ENCODE measurements around the gene EMP2. TPM values are rescaled to one million over a fixed set of nuclear protein-coding genes. Genes with fewer than 3 reads are reported as not detected.

EMP2 gene
- total RNA-seq, 1 experiment from 2014 or later: 14.4 TPM

DNA sequence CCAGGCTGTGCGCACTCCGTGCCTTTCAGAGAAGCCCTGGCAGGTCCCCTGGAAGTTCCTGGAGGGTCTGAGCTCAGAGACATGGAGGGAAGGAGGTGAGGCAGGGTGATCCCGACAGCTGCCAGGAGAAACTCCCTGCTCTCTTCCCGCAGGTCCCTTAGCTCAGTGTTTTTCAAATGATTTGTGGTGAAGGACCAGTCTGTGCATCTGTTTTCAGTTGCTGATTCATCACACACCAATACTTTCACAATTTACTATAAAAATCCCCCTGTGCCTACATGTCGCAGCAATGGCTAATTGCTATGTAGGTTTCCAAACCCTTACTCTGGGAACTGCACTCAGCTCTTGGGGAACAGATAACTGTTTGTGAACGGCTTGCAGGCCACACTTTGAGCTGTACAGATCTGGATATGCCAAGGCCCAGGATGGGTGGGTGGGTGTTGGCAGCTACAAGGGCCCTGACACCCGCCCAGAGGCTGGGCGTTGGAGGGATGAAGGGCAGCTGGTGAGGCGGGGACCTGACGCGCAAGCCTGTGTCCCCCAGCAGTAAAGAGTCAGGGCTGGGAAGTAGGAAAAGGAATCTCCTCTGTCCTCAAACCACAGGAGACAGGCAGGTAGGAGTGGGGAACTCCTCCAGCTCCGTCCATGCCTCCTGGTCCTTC, 20.5 kb upstream of the EMP2 start:
- Histone ChIP-seq H3T11ph (ENCODE audit: low read length) (no peak overlapping the region), H2BK5ac (ENCODE audit: insufficient read length, low read length) (no peak overlapping the region), H3K9ac (ENCODE audit: extremely low read depth, insufficient read length, low read length) (no peak overlapping the region), H3K4ac (ENCODE audit: low read depth, low read length) (no peak overlapping the region), H2AK5ac (ENCODE audit: insufficient read length, low read length) (no peak overlapping the region), H2BK12ac (ENCODE audit: insufficient read length, low read depth, low read length) (no peak overlapping the region), H3K79me1 (ENCODE audit: insufficient read depth, low read depth, low read length, poor library complexity, severe bottlenecking) (no peaks in the 10 kb centered on the region), H3K23me2 (ENCODE audit: insufficient read length, low read depth, low read length, poor library complexity, severe bottlenecking) (no peaks in the 10 kb centered on the region), H3K27me3 (ENCODE audit: insufficient read depth, low read length) (no peaks in the 10 kb centered on the region), H3K18ac (ENCODE audit: insufficient read length, low read depth, low read length) (no peak overlapping the region), H4K20me1 (ENCODE audit: control insufficient read depth, insufficient read depth, insufficient read length) (no peaks in the 10 kb centered on the region), H3K4me2 (ENCODE audit: insufficient read depth, insufficient read length, low read length) (no peak overlapping the region), H3K27ac (ENCODE audit: insufficient read length, low read depth, low read length) (no peak overlapping the region), H3K56ac (ENCODE audit: insufficient read length, low read depth, low read length) (no peak overlapping the region), H4K5ac (ENCODE audit: insufficient read length, low read depth, low read length) (no peak overlapping the region), H3K9me3 (ENCODE audit: control insufficient read depth, low read depth, low read length) (no peaks in the 10 kb centered on the region), H2BK120ac (ENCODE audit: low read depth, low read length, poor library complexity, severe bottlenecking) (no peak overlapping the region), H4K91ac (ENCODE audit: insufficient read length, low read depth, low read length) (no peak overlapping the region), H2BK15ac (ENCODE audit: low read depth, low read length) (no peak overlapping the region), H2AFZ (ENCODE audit: low read length) (no peak overlapping the region), H3K79me2 (ENCODE audit: insufficient read depth, low read length) (no peaks in the 10 kb centered on the region), H3K4me1 (ENCODE audit: insufficient read depth, low read length) (no peaks in the 10 kb centered on the region), H3K14ac (ENCODE audit: insufficient read depth, low read length) (no peak overlapping the region), H3K23ac (ENCODE audit: insufficient read length, low read depth, low read length) (no peak overlapping the region), H2BK20ac (ENCODE audit: low read depth, low read length, poor library complexity, severe bottlenecking) (no peak overlapping the region), H4K8ac (replicated peaks; ENCODE audit: insufficient read length, low read depth, low read length) (no peak overlapping the region)
- no peak for DNase-seq
- no peak for TF ChIP-seq CTCF (conservative IDR thresholded peaks at IDR 0.05)
- H3K4me3 Mint-ChIP-seq: no peak overlapping the region
- no CpG with 5 or more reads among the region's 12 CpGs for WGBS (ENCODE audit: extremely low coverage, insufficient read length, low lambda C conversion rate)
- H3K36me3 Mint-ChIP-seq (ENCODE audit: insufficient read depth in 1 of 3, low read depth in 3 of 3): no peaks in the 10 kb centered on the region
- H3K27me3 Mint-ChIP-seq (ENCODE audit: low read depth): peaks cover 3% of the 10 kb centered on the region
- H3K27ac Mint-ChIP-seq: no peak overlapping the region; a peak in 1 of 7 replicates
- H3K4me1 Mint-ChIP-seq: peaks cover 4 to 13% of the 10 kb centered on the region in 2 experiments; a peak in 3 of 4 replicates
- no peaks in the 10 kb centered on the region; a peak in 1 of 5 replicates for H3K9me3 Mint-ChIP-seq

Measured in H9 (cell line).